ENCODE data around the gene ZDBF2. TPM values are rescaled to one million over a fixed set of nuclear protein-coding genes. Genes with fewer than 3 reads are reported as not detected.

ZDBF2 gene
- total and polyA plus RNA-seq, 4 donors: 8.8 to 40.5 (median 19.6) TPM

DNA sequence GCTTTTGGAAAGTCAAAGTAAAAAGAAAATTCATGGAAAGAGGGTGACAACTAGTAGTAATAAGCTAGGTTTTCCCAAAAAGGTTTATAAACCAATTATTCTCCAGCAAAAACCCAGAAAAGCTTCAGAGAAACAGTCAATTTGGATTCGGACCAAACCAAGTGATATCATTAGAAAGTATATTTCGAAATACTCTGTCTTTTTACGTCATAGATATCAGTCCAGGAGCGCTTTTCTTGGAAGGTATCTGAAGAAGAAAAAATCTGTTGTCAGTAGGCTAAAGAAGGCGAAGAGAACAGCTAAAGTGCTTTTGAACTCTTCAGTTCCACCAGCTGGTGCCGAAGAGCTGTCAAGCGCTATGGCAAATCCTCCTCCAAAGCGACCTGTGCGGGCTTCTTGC lies 36.6 kb downstream of the ZDBF2 start:
- H3K27ac ChIP-seq (ENCODE audit: low read depth, low read length): no peak overlapping the region
- H3K4me3 ChIP-seq (ENCODE audit: low read depth, low read length): no peak overlapping the region
- no peaks in the 10 kb centered on the region for H3K9me3 ChIP-seq (ENCODE audit: control insufficient read depth, insufficient read depth, low read length)
- no peaks in the 10 kb centered on the region for H3K36me3 ChIP-seq (ENCODE audit: control insufficient read depth, insufficient read depth, low read length)
- WGBS (ENCODE audit: insufficient coverage): 97% methylated on average over 7 of the region's 9 CpGs
- no peaks in the 10 kb centered on the region for H3K27me3 ChIP-seq (ENCODE audit: control insufficient read depth, insufficient read depth, low read length)
- no peak for DNase-seq (ENCODE audit: low read depth in 4 of 6, low spot score in 6 of 6)
- no peaks in the 10 kb centered on the region for H3K4me1 ChIP-seq (ENCODE audit: control insufficient read depth, insufficient read depth, low read length)

DNA sequence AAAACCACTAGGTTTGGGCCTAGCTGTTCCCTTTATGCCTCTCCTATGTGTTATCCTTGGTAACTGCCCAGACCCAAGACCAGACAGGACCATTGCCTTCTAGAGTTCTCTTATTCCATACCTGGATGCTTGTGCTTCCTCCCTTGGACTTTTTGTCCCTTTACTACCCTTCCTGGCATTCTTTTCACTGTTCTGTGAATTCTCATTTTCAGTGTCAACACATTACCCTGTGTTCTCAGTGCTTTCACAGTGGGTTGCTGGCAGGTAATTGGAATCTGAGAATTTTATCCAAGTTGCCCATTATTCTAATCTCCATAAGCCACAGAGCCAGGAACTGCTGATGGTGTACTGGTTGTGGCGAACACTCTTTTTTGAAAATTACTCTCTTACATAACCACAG lies 41.7 kb downstream of the ZDBF2 start:
- WGBS (ENCODE audit: insufficient coverage): no CpG with 5 or more reads among the region's 1 CpG
- no peaks in the 10 kb centered on the region for H3K27me3 ChIP-seq (ENCODE audit: control insufficient read depth, insufficient read depth, low read length)
- no peak overlapping the region for H3K27ac ChIP-seq (ENCODE audit: low read depth, low read length)
- no peak overlapping the region for H3K4me3 ChIP-seq (ENCODE audit: low read depth, low read length)
- no peaks in the 10 kb centered on the region for H3K36me3 ChIP-seq (ENCODE audit: control insufficient read depth, insufficient read depth, low read length)
- H3K4me1 ChIP-seq (ENCODE audit: control insufficient read depth, insufficient read depth, low read length): no peaks in the 10 kb centered on the region
- peaks cover 3% of the 10 kb centered on the region for H3K9me3 ChIP-seq (ENCODE audit: control insufficient read depth, insufficient read depth, low read length)
- no peak for DNase-seq (ENCODE audit: low read depth in 4 of 6, low spot score in 6 of 6)

DNA sequence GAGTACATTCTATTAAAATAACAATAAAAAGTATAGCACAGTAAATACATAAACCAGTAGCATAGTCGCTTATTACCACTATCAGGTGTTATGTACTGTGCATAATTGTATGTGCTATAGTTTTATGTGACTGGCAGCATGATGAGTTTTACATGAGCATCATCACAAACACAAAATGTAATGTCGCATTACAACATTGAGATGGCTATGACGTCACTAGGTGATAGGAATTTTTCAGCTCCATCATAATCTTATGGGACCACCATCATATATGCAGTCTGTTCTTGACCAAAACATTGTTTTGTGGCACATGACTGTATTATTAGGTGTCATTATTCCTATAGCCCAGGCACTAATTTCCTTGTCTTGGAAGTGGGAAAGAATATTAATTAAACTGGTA lies 48.6 kb downstream of the ZDBF2 start:
- Histone ChIP-seq H3K27ac (ENCODE audit: low read depth, low read length) (no peak overlapping the region), H3K27me3 (ENCODE audit: control insufficient read depth, insufficient read depth, low read length) (no peaks in the 10 kb centered on the region)
- no CpG with 5 or more reads among the region's 3 CpGs for WGBS (ENCODE audit: insufficient coverage)

DNA sequence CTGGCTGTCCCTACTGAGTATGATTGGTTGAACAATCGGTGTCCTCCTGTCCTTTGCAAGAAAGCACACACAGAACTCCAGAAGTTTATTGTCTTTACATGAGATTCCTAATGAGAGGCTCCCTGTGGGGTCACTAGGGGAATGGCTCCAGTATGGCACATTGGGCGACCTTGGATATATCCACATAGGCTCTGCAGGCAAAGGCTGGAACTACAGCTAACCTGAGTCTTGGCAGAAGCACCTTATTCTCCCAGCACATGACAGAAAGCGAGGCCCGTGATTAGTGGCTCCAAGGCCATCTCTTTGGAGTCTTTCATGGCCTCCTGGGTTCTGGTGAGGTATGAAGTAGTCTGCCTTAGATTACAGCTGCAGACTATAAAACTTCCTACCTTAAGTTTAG lies 49.0 kb downstream of the ZDBF2 start:
- H3K27me3 ChIP-seq (ENCODE audit: control insufficient read depth, insufficient read depth, low read length): no peaks in the 10 kb centered on the region
- H3K27ac ChIP-seq (ENCODE audit: low read depth, low read length): no peak overlapping the region
- H3K4me1 ChIP-seq (ENCODE audit: control insufficient read depth, insufficient read depth, low read length): no peaks in the 10 kb centered on the region
- peaks cover 3% of the 10 kb centered on the region for H3K9me3 ChIP-seq (ENCODE audit: control insufficient read depth, insufficient read depth, low read length)
- no peaks in the 10 kb centered on the region for H3K36me3 ChIP-seq (ENCODE audit: control insufficient read depth, insufficient read depth, low read length)
- 83% methylated on average over 1 of the region's 4 CpGs for WGBS (ENCODE audit: insufficient coverage)
- no peak for DNase-seq (ENCODE audit: low read depth in 4 of 6, low spot score in 6 of 6)
- H3K4me3 ChIP-seq (ENCODE audit: low read depth, low read length): no peak overlapping the region

More for the DNA sequence above, 48.6 kb downstream of the ZDBF2 start:
- H3K4me3 ChIP-seq (ENCODE audit: low read depth, low read length): no peak overlapping the region
- H3K9me3 ChIP-seq (ENCODE audit: control insufficient read depth, insufficient read depth, low read length): peaks cover 3% of the 10 kb centered on the region
- H3K36me3 ChIP-seq (ENCODE audit: control insufficient read depth, insufficient read depth, low read length): no peaks in the 10 kb centered on the region
- no peak for DNase-seq (ENCODE audit: low read depth in 4 of 6, low spot score in 6 of 6)
- no peaks in the 10 kb centered on the region for H3K4me1 ChIP-seq (ENCODE audit: control insufficient read depth, insufficient read depth, low read length)

DNA sequence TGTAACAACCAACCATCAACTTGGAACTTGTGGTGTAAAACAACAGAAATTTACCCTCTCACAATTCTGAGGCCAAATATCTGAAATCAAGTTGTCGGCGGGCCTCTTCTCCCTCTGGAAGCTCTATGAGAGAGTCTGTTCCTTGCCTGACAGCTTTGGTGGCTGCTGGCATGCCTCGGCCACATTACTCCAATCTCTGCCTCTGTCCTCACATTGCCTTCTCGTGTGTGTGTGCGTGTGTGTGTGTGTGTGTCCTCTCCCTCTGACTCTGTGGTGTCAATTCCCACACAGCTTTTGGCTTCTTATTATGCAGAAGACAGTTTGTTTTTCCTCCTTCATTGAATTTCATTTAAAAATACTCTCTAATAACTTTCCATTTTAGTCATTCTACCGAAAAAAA lies 50.4 kb downstream of the ZDBF2 start:
- Histone ChIP-seq H3K4me1 (ENCODE audit: control insufficient read depth, insufficient read depth, low read length) (no peaks in the 10 kb centered on the region), H3K27ac (ENCODE audit: low read depth, low read length) (no peak overlapping the region), H3K4me3 (ENCODE audit: low read depth, low read length) (no peak overlapping the region), H3K36me3 (ENCODE audit: control insufficient read depth, insufficient read depth, low read length) (no peaks in the 10 kb centered on the region), H3K9me3 (ENCODE audit: control insufficient read depth, insufficient read depth, low read length) (no peaks in the 10 kb centered on the region), H3K27me3 (ENCODE audit: control insufficient read depth, insufficient read depth, low read length) (no peaks in the 10 kb centered on the region)
- DNase-seq (ENCODE audit: low read depth in 4 of 6, low spot score in 6 of 6): peak in 1 of 6 donors; percentile 15
- 82% methylated on average over 2 of the region's 6 CpGs for WGBS (ENCODE audit: insufficient coverage)

DNA sequence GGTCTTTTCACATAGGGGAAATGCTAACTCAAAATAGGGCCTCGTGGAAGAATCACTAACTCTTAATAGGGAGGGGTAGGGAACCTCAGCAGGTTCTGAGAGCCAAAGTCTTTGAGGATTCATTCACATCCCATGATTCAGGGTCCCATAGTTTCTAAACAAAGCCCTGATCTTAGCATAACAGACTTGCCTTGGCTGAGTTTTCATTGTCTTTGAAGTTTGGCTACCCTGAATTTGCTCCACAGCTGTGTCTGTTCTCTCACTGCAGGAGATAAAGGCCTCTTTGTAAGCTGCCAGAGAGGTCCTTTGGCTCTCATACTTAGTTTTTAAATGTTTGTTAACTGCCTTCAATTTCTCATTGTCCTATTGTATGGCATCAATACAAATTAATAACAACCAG lies 54.5 kb downstream of the ZDBF2 start:
- WGBS (ENCODE audit: insufficient coverage): 0% methylated on average over 1 of the region's 1 CpG
- no peak overlapping the region for H3K4me3 ChIP-seq (ENCODE audit: low read depth, low read length)

DNA sequence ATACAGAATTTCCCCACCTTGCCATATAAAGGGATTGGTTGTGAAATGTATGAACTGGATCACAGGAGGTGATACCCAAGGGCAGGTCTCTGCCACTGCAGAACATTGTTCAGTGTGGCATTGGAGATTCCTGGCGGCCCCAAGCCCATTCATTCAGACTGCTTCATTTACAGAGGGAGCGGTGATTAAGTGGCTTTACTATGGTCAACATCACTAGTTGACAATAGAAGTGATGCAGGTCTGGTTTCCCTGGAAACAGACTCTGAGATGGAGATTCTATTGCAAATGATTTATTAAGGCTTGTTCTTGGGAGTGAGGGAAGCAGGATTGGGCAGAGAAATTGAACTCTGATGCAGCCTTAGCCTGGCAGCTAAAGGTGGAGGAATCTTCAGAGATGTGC lies 62.4 kb downstream of the ZDBF2 start:
- no peaks in the 10 kb centered on the region for H3K36me3 ChIP-seq (ENCODE audit: control insufficient read depth, insufficient read depth, low read length)
- no peaks in the 10 kb centered on the region for H3K4me1 ChIP-seq (ENCODE audit: control insufficient read depth, insufficient read depth, low read length)
- H3K9me3 ChIP-seq (ENCODE audit: control insufficient read depth, insufficient read depth, low read length): no peaks in the 10 kb centered on the region
- no peak overlapping the region for H3K27ac ChIP-seq (ENCODE audit: low read depth, low read length)
- H3K27me3 ChIP-seq (ENCODE audit: control insufficient read depth, insufficient read depth, low read length): no peaks in the 10 kb centered on the region
- 50% methylated on average over 1 of the region's 2 CpGs for WGBS (ENCODE audit: insufficient coverage)
- no peak overlapping the region for H3K4me3 ChIP-seq (ENCODE audit: low read depth, low read length)
- peak in 2 of 6 donors; percentile 19 to 76 for DNase-seq (ENCODE audit: low read depth in 4 of 6, low spot score in 6 of 6)

More for the DNA sequence above, 54.5 kb downstream of the ZDBF2 start:
- Histone ChIP-seq H3K27me3 (ENCODE audit: control insufficient read depth, insufficient read depth, low read length) (no peaks in the 10 kb centered on the region), H3K36me3 (ENCODE audit: control insufficient read depth, insufficient read depth, low read length) (no peaks in the 10 kb centered on the region), H3K4me1 (ENCODE audit: control insufficient read depth, insufficient read depth, low read length) (no peaks in the 10 kb centered on the region), H3K9me3 (ENCODE audit: control insufficient read depth, insufficient read depth, low read length) (no peaks in the 10 kb centered on the region), H3K27ac (ENCODE audit: low read depth, low read length) (no peak overlapping the region)
- peak in 2 of 6 donors; percentile 13 to 56 for DNase-seq (ENCODE audit: low read depth in 4 of 6, low spot score in 6 of 6)

DNA sequence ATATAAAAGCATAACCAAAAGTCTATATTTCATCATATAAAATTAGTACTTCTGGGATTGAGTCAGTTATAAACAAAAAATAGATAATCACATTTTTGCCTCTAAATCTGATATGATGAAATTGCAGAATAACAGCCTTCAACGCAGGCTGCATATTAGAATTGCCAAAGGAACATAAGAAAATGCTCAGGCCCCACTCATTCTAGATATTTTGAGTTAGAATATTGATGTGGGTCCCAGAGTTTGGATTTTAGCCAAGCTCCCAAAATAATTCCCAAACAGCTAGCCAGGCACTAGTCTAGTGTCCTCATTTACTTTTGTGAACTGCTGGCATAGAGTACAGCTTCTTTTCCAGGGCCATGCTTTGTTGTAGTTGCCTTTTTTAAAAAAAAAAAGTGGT lies 63.5 kb downstream of the ZDBF2 start:
- DNase-seq (ENCODE audit: low read depth in 4 of 6, low spot score in 6 of 6): no peak
- Histone ChIP-seq H3K27ac (ENCODE audit: low read depth, low read length) (no peak overlapping the region), H3K36me3 (ENCODE audit: control insufficient read depth, insufficient read depth, low read length) (no peaks in the 10 kb centered on the region), H3K27me3 (ENCODE audit: control insufficient read depth, insufficient read depth, low read length) (no peaks in the 10 kb centered on the region), H3K9me3 (ENCODE audit: control insufficient read depth, insufficient read depth, low read length) (no peaks in the 10 kb centered on the region), H3K4me3 (ENCODE audit: low read depth, low read length) (no peak overlapping the region), H3K4me1 (ENCODE audit: control insufficient read depth, insufficient read depth, low read length) (no peaks in the 10 kb centered on the region)
- WGBS (ENCODE audit: insufficient coverage): no CpG with 5 or more reads among the region's 1 CpG

DNA sequence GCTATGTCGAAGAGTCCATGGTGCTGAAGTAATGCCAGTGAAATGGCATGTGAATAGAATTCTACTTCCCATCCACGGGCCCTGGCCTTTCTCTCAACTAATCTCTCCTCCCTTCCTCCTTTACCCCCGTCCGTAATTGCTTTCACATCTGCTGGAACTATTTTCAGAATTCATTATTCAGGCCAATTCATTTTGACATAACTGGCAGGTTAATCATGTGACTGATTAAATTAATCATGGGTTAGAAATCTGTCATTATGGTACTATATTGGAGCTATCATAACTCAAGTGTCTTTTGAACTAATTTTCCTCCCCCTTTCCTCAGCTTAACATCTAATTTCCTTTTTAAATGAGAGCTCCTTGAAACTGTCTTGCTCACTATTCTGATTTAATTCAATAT lies 66.9 kb downstream of the ZDBF2 start:
- no peaks in the 10 kb centered on the region for H3K9me3 ChIP-seq (ENCODE audit: control insufficient read depth, insufficient read depth, low read length)
- H3K4me3 ChIP-seq (ENCODE audit: low read depth, low read length): no peak overlapping the region
- DNase-seq (ENCODE audit: low read depth in 4 of 6, low spot score in 6 of 6): no peak
- H3K4me1 ChIP-seq (ENCODE audit: control insufficient read depth, insufficient read depth, low read length): no peaks in the 10 kb centered on the region
- no CpG with 5 or more reads among the region's 4 CpGs for whole genome bisulfite sequencing (ENCODE audit: insufficient coverage)
- H3K36me3 ChIP-seq (ENCODE audit: control insufficient read depth, insufficient read depth, low read length): no peaks in the 10 kb centered on the region
- H3K27me3 ChIP-seq (ENCODE audit: control insufficient read depth, insufficient read depth, low read length): no peaks in the 10 kb centered on the region
- no peak overlapping the region for H3K27ac ChIP-seq (ENCODE audit: low read depth, low read length)

DNA sequence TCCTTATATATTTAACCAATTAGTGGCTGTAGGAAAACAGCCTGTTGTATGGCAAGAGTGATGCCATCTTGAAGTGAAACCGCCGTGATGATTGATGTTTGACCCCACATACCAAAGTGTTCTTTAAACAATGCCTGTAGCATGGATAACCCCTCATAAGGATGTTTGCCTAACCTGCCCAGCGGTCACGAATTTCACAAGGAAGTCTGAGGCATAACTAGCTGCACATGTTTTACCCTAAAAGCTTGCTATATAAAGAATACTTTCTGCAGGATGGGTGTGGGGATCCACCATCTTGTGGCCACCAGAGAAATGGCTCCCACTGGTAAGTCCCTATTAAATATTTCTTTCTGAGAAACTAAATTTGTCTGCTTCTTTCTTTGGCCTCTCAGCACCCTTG lies 68.7 kb downstream of the ZDBF2 start:
- H3K27ac ChIP-seq (ENCODE audit: low read depth, low read length): no peak overlapping the region
- H3K4me3 ChIP-seq (ENCODE audit: low read depth, low read length): no peak overlapping the region
- H3K9me3 ChIP-seq (ENCODE audit: control insufficient read depth, insufficient read depth, low read length): no peaks in the 10 kb centered on the region
- no peaks in the 10 kb centered on the region for H3K27me3 ChIP-seq (ENCODE audit: control insufficient read depth, insufficient read depth, low read length)
- no peak for DNase-seq (ENCODE audit: low read depth in 4 of 6, low spot score in 6 of 6)
- no peaks in the 10 kb centered on the region for H3K4me1 ChIP-seq (ENCODE audit: control insufficient read depth, insufficient read depth, low read length)
- H3K36me3 ChIP-seq (ENCODE audit: control insufficient read depth, insufficient read depth, low read length): no peaks in the 10 kb centered on the region
- 100% methylated on average over 1 of the region's 4 CpGs for WGBS (ENCODE audit: insufficient coverage)
